Measurements from ENCODE around the gene WIPI1.
"Not testable (repeated sequence)": the region's sequence is repeated elsewhere in the genome, so short reads cannot be mapped to it uniquely, and the experiment has no call there.

WIPI1 gene

GRCh38 chr17:68407656-68408055, 49.6 kb downstream of the WIPI1 start:
- DNase-seq, result not testable (repeated sequence)

GRCh38 chr17:68403837-68404236, 53.5 kb downstream of the WIPI1 start:
- not testable (repeated sequence) for DNase-seq

- no peak for DNase-seq
These were observed 54.2 kb downstream of the WIPI1 start for GRCh38 chr17:68403122-68403521.

GRCh38 chr17:68401288-68401687, 56.0 kb downstream of the WIPI1 start:
- no peak for DNase-seq

DNA sequence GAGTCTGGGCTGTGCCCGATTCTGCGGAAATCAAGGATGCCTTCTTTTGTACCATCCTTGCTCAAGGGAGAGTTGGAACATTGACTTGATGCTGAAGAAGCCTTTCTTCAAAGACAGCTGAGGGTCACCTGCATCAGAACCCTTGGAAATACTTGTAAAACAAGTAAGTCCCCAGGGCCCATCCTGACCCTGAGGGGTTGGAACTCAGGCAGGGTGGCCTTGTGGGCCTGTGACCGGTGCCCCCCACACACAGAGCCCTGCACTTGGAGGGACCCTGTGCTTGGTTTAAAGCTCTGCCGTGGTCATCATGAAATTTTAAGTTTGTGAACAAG, 56.9 kb downstream of the WIPI1 start:
- no peak for DNase-seq

- DNase-seq, result peak; percentile 50
These were observed 57.5 kb downstream of the WIPI1 start for GRCh38 chr17:68399638-68400403.

- peak; percentile 71 for DNase-seq
These were observed 58.3 kb downstream of the WIPI1 start for GRCh38 chr17:68398691-68399637.

DNA sequence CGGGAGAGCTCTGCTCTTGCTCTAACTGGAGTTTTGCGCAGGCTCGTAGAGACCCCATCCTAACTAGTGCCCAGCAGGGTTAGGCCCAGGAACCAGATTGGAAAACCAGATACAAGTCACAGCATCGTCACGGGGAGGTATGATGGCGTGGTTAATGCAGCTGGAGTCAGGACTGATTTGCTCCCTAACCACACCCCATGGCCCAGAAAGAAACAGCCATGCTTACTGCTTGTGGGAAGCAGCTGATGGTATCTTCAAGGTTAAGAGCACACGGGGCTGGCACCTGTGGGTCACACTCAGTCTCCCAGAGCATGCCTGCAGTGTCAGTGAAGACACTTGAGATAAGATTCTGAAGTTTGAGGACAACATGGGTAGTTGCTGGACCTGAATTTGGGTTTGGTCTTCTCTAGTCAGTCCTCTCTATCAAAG, 60.2 kb downstream of the WIPI1 start:
- no peak for DNase-seq

DNA sequence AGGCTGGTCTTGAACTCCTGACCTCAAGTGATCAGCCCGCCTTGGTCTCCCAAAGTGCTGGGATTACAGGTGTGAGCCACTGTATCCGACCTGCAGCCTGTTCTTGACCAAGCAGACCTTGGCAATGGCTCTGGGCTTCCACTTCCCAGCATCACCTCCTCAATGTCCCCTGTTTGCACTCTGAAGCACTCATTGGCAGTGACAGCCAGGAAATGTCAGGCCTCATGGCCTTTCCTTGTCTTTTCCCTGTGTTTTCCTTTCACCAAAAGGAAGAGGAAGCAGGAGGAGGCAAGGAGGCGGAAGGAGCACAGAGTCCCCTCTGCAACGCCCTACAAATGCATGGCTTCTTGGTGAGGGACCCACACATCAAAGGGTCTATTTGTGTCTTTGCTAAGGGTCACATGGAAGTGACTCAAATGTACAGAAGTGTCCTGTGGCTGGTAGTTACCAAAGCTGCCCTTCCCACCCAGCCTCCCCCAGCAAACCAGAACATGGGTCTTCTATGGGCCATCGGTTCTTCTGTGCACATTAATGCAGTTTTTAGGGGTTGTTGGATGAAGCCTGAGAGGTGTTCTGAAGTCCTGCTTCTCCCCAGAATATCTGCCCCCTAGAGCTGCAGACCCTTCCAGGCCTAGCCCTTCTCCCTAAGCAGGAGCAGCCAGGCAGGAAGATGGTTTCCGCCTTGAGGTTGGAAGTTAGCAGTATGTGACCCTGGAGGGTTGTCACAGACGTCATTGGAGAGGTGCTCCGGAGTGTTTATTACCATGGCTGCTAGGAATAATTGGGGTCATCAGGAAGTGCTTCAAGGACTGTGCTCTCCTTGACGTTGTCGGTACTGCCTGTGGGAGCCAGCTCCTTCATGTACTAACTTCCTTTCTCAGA, 60.8 kb downstream of the WIPI1 start:
- DNase-seq, result no peak

DNA sequence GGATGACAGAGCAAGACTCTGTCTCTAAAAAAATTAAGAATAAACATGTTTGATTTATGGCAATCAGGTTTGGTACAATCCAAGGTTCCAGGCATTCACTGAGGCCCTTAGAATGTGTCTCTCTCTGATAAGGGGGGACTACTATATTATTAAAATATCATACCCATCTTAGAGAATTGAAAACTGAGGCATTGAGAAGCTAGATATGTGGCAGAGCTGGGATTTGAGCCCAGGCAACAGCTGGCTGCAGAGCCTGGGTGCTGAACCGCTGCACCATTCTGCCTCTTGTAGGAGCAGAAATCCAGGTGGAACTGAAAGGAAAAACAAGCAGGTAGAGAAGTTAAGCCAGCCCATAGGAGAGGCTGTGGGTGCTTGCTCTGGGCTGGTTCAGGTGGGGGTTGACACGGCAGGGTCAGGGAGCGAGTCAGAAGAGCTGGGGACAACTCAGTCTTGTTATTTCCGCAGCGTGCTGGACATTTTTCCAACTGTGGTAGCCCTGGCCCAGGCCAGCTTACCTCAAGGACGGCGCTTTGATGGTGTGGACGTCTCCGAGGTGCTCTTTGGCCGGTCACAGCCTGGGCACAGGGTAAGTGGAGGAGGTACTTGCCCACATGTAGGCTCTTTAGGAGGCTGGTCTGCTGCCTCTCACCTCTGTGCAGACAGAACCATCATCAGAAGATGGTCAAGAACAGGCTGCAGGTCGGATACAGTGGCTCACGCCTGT, 62.5 kb downstream of the WIPI1 start:
- DNase-seq, result no peak

DNA sequence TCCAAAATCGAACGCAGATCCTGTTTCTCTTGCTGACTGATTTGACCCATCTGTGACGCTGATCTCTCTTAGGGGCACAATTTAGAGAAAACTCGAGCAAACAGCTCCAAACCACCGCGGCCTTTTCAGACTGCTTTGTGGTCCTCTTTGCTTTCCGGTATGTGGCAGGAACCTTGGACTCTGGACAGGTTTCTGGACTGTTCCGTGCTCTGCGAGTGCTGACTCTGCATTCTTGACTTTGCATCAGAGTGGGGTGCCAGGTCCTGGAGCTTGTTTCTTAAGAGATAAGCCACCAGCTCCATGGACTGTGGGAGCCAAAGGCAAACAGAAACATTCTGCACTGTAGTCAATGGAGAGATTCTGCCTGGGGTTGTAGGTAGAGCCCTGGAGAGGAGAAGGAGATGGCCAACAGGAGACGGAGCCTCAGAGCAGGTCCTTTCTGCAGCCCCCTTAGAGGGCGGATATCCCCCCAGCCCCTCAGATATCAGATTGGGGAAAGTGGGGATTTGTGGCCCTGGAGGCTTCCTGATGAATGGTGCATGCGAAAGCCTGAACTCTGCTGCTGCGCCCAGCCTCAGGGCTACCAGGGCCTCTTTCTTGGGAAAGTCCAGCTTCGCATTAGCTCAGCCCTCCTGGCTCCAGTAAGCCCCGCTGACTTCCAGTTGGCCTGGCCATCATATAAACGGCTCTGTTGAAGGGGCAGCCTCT, 65.6 kb downstream of the WIPI1 start:
- no peak for DNase-seq

DNA sequence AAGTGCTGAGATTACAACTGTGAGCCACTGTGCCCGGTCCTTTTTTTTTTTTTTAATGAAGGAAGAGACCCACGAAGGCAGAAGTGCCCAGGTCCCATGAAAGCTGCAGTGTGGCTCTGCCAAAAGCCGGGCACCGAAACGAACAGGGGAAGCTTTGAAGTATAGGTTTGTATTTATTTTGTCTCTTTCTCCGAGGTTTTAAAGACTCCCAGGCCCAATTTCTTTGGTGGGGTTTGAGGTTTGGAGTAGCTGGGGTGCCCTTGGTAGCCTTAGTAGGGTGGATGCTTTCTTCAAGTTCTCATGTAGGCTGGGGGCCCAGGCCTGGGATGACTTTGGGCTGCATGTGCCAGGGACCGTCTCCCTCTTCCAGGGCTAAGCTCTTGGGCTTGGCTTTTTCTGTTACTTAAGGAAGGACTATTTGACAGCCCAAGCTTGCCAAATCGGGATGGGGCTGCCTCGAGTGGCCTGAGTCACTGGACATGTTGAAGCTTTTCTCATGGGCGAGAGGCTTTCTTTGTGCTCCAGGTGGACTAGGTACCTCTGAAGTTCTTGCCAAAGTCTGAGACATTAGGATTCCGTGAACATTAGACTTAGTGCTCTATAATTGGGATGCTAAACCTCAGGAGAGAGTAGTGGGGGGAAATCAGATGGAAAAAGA, 66.3 kb downstream of the WIPI1 start:
- no peak for DNase-seq

DNA sequence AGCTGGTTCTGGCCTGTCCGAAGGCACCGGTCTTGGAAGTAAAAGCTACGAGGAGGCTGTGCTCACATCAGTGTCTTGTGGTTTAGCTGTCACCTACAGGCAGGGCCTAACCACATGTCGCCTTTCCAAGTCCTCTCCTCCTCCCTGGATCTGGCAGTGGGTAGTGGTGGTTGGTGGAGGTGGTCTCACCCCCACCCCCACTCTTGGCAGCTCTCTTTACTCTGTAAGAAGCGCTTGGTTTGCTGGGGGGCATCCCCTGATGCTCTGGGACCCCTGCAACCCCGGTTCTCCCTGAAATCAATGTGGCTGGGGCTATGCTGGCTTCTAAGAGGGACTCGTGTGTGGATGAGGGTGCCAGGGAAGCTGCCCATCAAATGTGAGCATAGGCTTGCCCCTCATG, 68.3 kb downstream of the WIPI1 start:
- DNase-seq, result no peak

DNA sequence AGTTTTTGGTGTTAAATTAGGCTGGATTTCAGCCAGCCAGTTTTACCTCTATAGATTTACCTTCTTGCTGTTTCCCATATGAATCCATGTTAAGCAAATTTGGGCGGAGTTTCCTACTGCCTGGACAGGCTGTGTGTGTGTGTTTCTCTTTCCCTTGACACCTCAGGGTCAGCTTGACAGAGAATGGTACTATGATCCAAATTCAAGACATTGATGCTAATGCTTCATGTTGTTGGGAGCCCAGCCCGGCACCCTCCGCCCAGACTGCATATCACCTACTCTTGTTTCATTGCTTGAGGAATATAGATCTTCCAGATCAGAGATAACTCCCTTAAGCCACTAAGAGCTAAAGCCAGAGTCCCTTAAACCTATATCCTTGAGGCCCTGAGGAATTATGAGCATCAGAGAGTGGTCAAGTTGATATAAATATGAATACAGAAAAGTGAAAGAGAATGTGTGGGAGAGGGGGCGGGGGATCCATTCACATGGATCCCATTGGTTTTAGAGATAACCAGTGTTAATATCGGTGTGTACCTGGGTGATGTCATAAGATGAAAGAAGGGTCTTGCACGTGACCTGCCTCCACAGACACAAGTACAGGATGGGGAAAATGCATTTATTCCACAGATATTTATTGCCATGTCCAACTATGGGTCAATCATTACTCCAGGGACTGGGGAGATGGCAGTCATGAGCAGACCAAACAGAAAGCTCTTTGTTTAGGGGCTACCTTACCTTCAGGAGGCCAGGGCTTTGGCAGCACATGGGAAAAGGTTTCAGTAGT, 69.7 kb downstream of the WIPI1 start:
- no peak for DNase-seq

DNA sequence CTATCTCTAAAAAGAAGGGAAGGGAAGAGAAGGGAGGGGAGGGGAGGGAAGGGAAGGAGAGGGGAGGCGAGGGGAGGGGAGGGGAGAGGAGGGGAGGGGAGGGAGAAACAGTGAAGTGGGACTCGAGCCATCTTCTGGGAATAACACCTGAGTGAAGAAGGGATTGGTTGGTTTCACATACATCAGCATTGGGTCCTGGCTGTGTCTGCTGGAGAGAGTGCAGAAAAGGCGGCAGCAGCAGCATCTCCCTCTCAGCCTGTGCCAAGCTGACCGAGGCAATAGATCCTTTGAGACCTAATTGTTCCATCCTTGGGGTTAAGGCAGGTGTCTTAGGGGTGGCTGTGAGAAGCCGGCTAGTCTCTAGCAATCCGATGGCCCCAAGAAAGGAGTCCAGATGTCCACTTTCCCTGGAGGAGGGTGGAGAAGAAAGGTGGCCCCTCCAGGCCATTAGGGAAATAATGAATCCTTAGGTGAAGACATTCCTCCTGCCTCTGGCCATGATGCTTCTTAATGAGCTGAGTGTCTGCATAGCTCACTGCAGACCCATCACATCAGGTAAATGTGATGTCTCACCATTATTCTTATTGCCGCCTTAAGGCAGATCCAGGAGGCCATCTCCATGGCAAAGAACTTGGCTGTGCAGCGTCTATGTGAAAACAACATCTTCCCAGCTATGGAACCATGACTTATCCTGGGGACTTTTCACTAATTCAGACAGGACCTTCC, 71.6 kb downstream of the WIPI1 start:
- DNase-seq, result no peak

GRCh38 chr17:68384941-68385340, 72.4 kb downstream of the WIPI1 start:
- DNase-seq, result no peak

DNA sequence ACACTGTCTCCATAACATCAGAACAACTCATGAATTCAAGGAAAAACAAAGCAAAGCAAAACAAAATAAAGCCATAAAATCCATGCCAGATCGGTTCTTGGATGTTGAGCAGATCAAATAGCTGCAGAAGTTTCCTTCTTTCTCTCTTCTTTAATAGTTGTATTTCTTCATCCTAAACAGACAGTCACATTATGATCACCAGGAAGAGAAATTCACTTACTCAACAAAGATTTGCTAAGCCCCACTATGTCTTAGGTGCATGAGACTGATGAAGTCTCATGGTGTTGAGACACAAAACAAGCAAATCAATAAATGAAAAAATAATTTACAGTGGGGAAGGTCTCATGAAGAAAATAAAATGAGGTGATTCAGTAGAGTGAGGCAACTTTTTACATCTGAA, 72.8 kb downstream of the WIPI1 start:
- no peak for DNase-seq

- DNase-seq, result peak; percentile 78
These were observed 73.6 kb downstream of the WIPI1 start for GRCh38 chr17:68383443-68384321.

- DNase-seq, result no peak
These were observed 74.2 kb downstream of the WIPI1 start for GRCh38 chr17:68383120-68383442.
